ENCODE measurements around the gene PIP5K1C. TPM values are rescaled to one million over a fixed set of nuclear protein-coding genes. Genes with fewer than 3 reads are reported as not detected.
A peak's percentile ranks its signal among the peaks of the same experiment; 100 is the strongest.

Gene PIP5K1C
- total and polyA plus RNA-seq, 9 of the 15 experiments (the other 6 are each of a cell fraction or from before 2014, with no cell fraction given): 0.38 to 22.1 (median 4.1) TPM

- no peak for TF ChIP-seq MGA (IDR thresholded peaks at IDR 0.05)
- TF ChIP-seq HNRNPL (IDR thresholded peaks at IDR 0.05; ENCODE audit: low read depth, low read length): no peak
- TF ChIP-seq ZNF282 (CRISPR knock-in tag; IDR thresholded peaks at IDR 0.05): no peak
- peak; percentile 93 for TF ChIP-seq RAD21 (CRISPR knock-in tag; conservative IDR thresholded peaks at IDR 0.05 in 1 of 2, IDR thresholded peaks at IDR 0.05 in 1 of 2)
- TF ChIP-seq ZNF408 (CRISPR knock-in tag; IDR thresholded peaks at IDR 0.05; ENCODE audit: low read depth): no peak
- no peak for TF ChIP-seq THRAP3 (IDR thresholded peaks at IDR 0.05; ENCODE audit: borderline replicate concordance)
- TF ChIP-seq ZSCAN32 (CRISPR knock-in tag; IDR thresholded peaks at IDR 0.05): no peak
- no peak for TF ChIP-seq MAX (CRISPR knock-in tag; IDR thresholded peaks at IDR 0.05)
- peak; percentile 58; the same call in 1 of the 2 replicates for TF ChIP-seq CREM (IDR thresholded peaks at IDR 0.05; ENCODE audit: low read depth)
- no peak for TF ChIP-seq NUFIP1 (IDR thresholded peaks at IDR 0.05; ENCODE audit: partially characterized antibody)
- TF ChIP-seq ZFP36 (IDR thresholded peaks at IDR 0.05; ENCODE audit: low read depth, low read length, partially characterized antibody): no peak
- TF ChIP-seq CCAR2 (IDR thresholded peaks at IDR 0.05; ENCODE audit: low read depth, low read length): no peak
- TF ChIP-seq KLF13 (tag; IDR thresholded peaks at IDR 0.05; ENCODE audit: borderline replicate concordance, low read depth): no peak
- TF ChIP-seq BRCA1 (IDR thresholded peaks at IDR 0.05): no peak
- TF ChIP-seq BRCA1 (CRISPR knock-in tag; IDR thresholded peaks at IDR 0.05): 0 out of 2 replicates have a peak, but pooled peaks have one; percentile 76
These were observed 34.4 kb downstream of the PIP5K1C start (continued) for GRCh38 chr19:3665681-3666544.
